SH-SY5Y (cell line): ENCODE results near the gene ADSS2.

ENCODE experiments used
- GATA2 ChIP-seq: IDR thresholded peaks from 2 replicates; pipeline ENCODE4 v1.6.1; 2011; ENCODE audit warnings: mild to moderate bottlenecking, low read depth, low read length
- GATA3 ChIP-seq: IDR thresholded peaks from 2 replicates; pipeline ENCODE4 v1.6.1; 2011; ENCODE audit warnings: low read depth, mild to moderate bottlenecking, low read length, moderate library complexity

- TF ChIP-seq GATA3 (no peak), GATA2 (no peak)
Observed at GRCh38 chr1:244427647-244428046, 24.1 kb downstream of the ADSS2 start.
